HG03103 (cell line): ENCODE data around the gene WNT2.
"Not testable (repeated sequence)": the region's sequence is repeated elsewhere in the genome, so short reads cannot be mapped to it uniquely, and the experiment has no call there.

Source experiments
- ATAC-seq: cut with Tn5 transposase; IDR thresholded peaks from one replicate; pipeline ENCODE4 v1.9.1; 2021; ENCODE audit warnings: low read depth; ENCODE audit not compliant: unreplicated experiment

WNT2 gene

GRCh38 chr7:117312593-117313580 is 10.0 kb downstream of the WNT2 start:
- no peak for ATAC-seq

GRCh38 chr7:117308891-117309290 is 14.0 kb downstream of the WNT2 start:
- ATAC-seq = no peak

GRCh38 chr7:117302396-117302795 is 20.5 kb downstream of the WNT2 start:
- no peak for ATAC-seq

GRCh38 chr7:117300506-117300905 is 22.4 kb downstream of the WNT2 start:
- not testable (repeated sequence) for ATAC-seq

DNA sequence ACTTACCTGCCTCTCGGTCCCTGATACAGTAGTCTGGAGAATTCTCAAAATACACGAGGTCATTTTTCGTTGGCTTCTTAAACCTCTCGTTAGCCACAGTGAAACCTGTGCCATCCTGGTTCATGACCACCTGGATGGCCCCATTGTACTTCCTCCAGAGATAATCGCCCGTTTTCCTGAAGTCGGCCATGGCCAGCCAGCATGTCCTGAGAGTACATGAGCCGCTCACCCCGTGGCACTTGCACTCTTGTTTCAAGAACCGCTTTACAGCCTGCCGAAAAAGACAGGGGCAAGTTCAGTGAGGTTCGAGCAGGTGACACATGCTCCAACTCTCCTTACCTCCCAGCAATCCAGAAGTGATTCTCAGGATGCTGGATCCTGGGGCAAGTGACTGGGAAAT is 25.3 kb downstream of the WNT2 start:
- ATAC-seq = no peak

DNA sequence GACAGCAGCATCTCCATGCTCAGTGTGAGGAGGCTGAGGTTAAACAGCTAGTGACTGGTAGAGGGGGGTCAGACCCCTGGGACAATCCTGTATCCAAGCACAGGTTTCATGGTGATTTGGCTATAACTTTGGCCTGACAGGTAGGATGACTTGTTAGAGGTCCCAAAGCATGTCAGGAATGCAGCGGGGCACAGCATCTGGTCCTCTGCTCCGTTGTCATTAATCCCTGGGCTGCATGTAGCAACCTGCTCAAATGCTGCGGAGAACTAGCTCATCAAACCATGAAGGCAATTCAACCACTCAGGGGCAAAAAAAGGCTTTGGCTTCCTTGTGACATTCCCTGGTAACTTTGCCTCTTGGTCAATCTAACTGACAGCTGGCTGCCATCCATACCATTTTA is 26.8 kb downstream of the WNT2 start:
- no peak for ATAC-seq

- ATAC-seq = no peak
Measured at GRCh38 chr7:117285826-117286225, 37.0 kb downstream of the WNT2 start.

GRCh38 chr7:117284692-117285091 is 38.2 kb downstream of the WNT2 start:
- no peak for ATAC-seq

DNA sequence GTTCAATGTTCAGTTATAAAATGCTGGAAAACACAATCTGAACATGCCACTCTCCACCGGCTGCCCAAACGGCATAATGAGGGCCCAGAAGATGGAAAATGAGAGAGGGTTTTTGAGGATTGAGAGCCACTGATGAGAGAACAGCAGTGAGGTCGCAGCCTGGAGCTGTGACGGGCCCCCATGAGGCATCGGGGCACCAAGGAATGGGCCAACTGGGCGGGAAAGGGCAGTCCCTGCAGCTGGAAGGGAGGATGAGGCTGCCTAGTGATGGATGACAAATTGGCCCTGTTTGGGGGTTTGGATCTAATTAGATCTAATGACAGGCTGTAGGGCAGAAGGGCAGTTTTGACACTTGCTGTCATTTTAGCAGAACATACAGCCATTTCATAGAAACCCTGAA is 39.1 kb downstream of the WNT2 start:
- ATAC-seq = no peak

GRCh38 chr7:117283371-117283770 is 39.5 kb downstream of the WNT2 start:
- no peak for ATAC-seq

DNA sequence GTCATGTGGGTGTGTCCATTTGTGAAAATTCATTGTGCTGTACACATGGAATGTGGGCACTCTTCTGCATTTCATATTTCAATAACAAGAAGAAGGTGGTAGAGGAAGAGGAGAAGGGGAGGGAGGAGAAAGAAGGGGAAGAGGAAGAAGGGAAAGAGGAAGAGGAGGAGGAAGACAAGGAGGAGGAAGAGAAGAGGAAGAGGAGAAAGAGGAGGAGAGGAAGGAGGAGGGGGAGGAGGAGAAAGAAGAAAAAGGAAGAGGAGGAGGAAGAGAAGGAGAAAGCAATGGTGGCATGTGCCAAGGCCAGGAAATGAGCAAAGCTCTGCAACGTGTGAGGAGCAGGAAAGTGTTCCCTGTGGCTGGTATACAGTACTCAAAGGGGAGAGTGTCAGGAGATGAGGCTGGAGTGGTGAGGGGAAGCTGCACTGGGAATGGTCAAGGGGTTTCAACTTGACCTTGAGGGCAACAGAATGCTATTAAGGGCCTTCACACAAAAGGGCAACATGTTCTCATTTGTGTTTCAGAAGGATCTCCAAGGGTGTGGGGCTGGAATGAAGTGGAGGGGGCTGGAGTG is 40.5 kb downstream of the WNT2 start:
- ATAC-seq = no peak

DNA sequence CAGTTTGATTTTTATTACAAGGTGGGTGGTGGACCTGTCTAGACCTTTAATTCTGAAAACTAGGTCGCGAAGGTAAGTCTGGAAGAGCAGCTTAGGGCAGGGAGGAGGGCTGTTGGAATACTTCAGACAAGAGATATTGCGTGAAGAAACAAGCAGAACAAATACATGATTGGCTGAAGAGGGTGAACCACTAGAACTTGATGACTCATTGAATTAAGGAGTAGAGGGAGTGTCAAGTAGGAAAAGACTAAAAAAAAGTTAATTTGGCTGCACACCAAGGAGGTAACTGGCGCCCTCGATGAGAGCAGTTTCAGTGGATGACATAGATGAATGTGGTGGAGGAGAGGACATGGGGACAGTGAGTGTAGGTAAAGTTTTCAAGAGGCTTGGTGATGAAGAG is 41.3 kb downstream of the WNT2 start:
- no peak for ATAC-seq

GRCh38 chr7:117279931-117280557 is 42.8 kb downstream of the WNT2 start:
- no peak for ATAC-seq

GRCh38 chr7:117279203-117279602 is 43.7 kb downstream of the WNT2 start:
- ATAC-seq = no peak

DNA sequence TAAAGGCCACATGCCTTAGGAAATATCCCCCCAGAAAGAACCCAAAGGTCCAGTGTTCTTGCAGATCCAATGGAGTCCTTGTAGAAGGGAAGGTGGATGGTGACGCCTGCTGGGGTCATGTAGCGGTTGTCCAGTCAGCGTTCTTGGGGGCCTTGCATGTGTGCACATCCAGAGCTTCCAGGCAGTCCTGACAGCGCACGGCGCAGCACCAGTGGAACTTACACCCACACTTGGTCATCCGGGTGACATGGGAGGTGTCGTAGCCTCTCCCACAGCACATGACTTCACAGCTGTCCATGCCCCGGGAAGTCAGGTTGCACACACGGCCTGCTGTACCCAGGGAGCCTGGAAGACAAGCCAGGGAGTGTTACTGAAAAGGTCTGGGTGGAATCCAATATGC is 44.8 kb downstream of the WNT2 start:
- ATAC-seq = no peak

- ATAC-seq = no peak
Measured at GRCh38 chr7:117277576-117277975, 45.3 kb downstream of the WNT2 start.

- no peak for ATAC-seq
Measured at GRCh38 chr7:117274951-117275350, 47.9 kb downstream of the WNT2 start.

DNA sequence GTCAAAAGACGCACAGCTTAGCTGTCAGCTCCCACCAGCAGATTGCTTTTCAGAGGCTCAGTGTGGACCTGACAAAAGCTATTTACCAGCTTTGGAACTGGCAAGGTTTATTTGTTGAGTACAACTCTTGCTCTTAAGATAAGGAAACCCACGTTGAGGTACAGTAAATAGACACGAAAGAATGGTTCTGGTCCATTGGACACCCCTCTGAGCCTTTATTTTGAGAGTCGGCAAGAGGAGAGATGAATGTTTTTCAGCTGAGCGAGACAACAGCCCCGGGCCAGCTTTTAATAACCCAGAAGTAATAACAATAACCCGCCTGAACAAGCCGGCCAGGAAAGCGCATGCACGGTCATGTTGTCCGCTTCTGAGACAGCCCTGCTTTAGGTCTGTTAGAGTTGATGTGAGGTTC is 49.0 kb downstream of the WNT2 start:
- ATAC-seq = no peak

- no peak for ATAC-seq
Measured at GRCh38 chr7:117273325-117273724, 49.5 kb downstream of the WNT2 start.

DNA sequence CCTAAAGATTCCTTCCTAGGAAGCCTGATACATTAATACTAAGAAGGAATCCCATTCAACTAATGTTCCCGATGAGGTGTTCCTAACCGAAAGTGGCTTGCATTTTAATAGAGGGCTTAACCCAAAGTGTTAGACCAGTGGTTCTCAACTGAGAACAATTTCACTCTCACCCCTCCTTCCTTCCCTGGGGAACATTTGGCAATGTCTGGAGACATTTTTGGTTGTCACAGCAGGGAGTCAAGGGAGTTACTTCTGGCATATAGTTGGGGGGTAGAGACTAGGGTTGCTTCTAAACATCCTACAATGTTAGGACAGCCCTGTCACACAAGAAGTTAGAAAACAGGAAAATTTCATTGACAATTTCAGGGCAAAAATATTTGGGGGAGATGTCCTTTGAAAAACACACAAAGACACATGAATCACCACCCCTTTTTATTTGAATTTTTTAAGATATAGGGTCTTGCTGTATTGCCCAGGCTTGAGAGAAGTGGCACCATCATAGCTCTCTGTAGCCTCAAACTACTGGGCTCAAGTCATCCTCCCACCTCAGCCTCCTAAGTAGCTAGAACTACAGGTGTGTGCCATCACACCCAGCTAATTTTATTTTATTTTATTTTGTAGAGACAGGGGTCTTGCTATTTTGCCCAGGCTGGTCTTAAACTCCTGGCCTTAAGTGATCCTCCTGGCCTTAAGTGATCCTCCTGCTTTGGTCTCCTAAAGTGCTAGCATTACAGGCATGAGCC is 50.7 kb downstream of the WNT2 start:
- no peak for ATAC-seq

- ATAC-seq = no peak
Measured at GRCh38 chr7:117271566-117271965, 51.3 kb downstream of the WNT2 start.
